Right lung (tissue), 5 donors: ENCODE data around the gene MEI4. TPM values are rescaled to one million over a fixed set of nuclear protein-coding genes. Genes with fewer than 3 reads are reported as not detected.
"Not testable (repeated sequence)": the region's sequence is repeated elsewhere in the genome, so short reads cannot be mapped to it uniquely, and the experiment has no call there.

Experiments used
- DNase-seq, 2 donors: peaks; one replicate each; pipeline ENCODE4 v3.0.0-alpha.2; 2013
- polyA plus RNA-seq, 5 donors: library from polyadenylated mRNA; unstranded; fragments of 120-200 nt; gene quantifications; one replicate each; pipeline versions ENCODE4 v1.2.1 to v1.2.3, GENCODE V29; 2013; ENCODE audit warnings: inconsistent platforms in 1 of 5, low replicate concordance in 1 of 5; ENCODE audit not compliant: insufficient read length in 5 of 5, insufficient read depth in 1 of 5

MEI4 gene
- polyA plus RNA-seq, 5 donors: 0.08 to 0.13 (median 0.10) TPM

DNA sequence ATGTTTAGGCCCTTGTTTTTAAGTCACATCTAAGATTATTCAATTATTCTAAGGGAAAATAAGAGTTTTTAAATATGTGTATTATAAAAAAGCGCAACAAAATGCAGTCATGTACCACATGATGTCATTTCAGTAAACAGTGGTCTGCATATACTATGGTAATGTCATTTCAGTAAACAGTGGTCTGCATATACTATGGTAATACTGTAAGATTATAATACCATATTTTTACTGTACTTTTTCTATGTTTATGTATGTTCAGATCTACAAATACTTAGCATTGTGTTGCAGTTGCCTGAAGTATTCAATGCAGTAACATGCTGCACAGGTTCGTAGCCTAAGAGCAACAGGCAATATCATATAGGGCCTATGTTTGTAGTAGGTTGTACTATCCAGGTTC, 21.4 kb downstream of the MEI4 start:
- DNase-seq: no peak

DNA sequence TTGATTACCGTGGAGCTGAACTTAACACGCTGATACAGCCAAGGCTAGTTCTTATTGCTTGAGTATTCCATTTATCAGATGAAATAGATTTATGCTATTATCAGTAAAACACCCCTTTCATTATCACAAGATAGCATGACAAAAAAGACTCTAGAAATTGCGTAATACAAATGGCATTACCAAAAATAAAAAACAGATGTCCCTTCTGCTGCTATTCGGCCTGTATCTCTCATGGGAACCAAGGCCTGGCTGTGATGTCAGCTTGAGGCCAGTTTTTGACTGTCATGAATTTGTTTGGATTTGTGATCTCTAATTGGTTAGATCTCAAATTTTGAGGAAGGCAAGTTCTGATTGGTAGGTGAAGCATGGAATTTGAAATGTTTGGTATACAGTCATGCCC, 25.2 kb downstream of the MEI4 start:
- no peak for DNase-seq

DNA sequence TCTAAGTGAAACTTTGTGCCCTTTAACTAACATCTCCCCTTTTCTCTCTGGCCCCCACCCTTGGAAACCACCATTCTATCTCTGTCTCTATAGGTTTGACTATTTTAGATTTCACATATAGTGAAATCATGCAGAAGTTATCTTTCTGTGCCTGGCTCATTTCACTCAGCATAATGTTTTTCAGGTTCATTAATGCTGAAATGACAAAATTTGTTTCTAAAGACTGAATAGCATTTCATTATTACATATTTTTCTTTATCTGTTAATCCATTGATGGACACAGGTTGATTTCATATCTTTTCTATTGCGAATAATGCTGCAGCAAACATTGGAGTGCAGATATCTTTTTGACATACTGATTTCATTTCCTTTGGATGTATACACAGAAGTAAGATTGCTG, 30.7 kb downstream of the MEI4 start:
- DNase-seq: no peak

DNA sequence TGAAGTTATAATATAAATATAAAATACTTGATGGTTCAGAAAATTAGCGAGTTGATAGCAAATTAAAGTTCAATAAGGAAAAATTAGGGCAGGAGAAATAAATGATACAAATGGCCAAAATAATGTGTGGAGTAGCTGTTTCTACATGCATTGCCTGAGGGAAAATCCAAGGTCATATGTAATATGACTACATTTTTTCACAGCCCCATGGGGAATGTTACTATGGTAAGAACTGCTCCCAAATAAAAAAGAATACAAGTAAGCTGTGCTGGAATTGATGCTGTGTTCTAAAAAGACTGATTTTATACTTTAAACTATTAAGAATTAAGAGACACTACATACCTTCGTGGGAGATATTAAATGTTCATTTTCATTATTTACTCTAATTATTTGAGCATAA, 34.1 kb downstream of the MEI4 start:
- no peak for DNase-seq

DNA sequence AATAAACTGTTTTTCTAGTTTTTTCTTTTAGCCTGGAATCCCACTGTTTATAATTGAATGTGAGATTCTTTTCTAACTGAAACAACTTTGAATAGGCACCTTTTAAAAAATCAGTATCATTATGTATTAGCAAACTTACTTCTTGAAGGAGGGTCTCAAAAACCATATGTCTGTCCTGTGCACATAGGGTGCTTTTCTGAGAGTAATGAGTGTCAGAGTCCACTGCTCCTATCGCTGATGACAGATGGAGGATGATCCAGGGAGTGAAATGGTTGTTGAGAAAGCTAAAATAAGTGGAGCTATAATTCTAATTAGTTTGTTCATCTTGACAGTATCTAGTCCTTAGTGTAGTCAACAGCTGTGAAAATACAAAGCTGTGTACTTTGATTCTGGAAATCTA, 35.8 kb downstream of the MEI4 start:
- DNase-seq: no peak

DNA sequence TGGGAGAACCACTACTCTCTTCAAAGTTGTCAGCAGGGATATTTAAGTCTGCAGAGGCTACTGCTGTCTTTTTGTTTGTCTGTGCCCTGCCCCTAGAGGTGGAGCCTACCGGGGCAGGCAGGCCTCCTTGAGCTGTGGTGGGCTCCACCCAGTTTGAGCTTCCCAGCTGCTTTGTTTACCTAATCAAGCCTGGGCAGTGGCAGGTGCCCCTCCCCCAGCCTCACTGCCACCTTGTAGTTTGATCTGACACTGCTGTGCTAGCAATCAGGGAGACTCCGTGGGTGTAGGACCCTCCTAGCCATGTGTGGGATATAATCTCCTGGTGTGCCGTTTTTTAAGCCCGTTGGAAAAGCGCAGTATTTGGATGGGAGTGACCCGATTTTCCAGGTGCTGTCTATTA, 47.3 kb downstream of the MEI4 start:
- DNase-seq: not testable (repeated sequence)

DNA sequence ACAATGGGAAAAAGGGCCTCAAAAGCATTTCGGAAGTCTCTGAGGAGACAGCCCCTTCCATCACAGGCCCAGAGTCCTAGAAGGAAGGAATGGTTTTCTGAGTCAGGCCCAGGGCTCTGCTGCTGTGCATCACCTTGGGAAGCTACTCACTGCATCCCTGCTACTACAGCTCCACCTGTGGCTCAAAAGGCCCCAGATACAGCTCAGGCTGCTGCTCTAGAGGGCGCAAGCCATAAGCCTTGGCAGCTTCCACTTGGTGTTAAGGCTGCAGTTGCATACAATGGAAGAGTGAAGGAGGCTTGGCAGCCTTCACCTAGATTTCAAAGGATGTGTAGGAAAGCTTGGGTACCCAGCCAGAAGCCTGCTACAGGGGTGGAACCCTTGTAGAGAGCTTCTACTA, 54.8 kb downstream of the MEI4 start:
- DNase-seq: no peak

DNA sequence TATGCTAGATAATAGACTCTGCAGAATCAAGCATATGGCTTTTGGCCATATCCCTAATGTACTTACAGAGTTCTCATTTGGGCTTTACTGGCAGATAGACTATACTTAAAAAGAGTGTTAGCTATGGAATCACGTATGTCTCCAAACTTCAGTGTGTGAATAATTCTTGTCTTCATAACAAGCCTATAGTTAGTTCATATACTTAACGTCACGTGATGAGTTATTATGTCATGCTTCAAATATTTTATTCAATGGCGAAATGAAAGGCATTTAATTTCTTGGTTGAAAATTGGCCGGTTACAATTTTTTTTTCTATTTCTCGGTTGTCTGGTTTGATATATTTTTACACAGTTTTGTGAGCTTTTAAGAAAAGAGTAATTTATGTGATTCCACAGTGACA, 62.7 kb downstream of the MEI4 start:
- no peak for DNase-seq

DNA sequence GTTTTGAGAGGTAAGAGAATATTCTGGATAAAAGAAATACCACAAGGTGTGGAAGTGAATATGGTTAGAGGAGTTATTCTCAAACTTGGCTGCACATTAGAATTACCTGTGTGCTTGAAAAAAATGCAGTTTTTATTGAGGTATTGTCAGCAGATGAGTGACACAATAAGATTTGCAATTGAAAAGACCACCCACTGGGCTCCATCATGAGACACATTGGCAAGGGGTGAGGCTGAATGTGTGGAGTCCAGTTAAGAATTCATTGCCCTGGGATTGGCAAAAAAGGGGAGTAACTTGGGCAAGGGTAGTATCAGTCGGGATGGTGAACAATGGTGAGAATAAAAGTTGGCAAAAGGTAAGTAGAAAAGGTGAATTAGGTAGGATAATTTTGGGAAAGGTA, 63.5 kb downstream of the MEI4 start:
- DNase-seq: no peak

DNA sequence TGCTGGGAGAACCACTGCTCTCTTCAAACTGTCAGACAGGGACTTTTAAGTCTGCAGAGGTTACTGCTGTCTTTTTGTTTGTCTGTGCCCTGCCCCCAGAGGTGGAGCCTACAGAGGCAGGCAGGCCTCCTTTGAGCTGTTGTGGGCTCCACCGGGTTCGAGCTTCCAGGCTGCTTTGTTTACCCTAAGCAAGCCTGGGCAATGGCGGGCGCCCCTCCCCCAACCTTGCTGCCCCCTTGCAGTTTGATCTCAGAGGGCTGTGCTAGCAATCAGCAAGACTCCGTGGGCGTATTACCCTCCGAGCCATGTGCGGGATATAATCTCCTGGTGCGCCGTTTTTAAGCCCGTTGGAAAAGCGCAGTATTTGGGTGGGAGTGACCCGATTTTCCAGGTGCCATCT, 83.2 kb downstream of the MEI4 start:
- DNase-seq: not testable (repeated sequence)

DNA sequence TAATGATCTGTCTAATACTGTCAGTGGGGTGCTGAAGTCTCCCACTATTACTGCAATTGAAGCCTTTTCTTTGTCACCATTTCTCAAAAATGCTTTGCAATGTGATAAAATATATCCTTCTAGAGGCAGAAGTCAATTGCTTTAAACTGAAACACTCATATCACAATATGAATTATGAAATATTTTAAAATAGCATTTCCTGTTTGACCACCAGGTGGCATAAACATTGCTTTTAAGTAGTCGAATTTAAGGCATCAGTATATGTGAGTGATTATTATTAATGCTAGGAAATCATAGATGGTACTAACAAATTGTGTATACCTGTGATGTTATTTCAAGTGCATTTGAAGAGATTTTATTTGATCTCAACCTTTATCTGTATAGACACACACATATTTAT, 87.5 kb downstream of the MEI4 start:
- DNase-seq: no peak

DNA sequence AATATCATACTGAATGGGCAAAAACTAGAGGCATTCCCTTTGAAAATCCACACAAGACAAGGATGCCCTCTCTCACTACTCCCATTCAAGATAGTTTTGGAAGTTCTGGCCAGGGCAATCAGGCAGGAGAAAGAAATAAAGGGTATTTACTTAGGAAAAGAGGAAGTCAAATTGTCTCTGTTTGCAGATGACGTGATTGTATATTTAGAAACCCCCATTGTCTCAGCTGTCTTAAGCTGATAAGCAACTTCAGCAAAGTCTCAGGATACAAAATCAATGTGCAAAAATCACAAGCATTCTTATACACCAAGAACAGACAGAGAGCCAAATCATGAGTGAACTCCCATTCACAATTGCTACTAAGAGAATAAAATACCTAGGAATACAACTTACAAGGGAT, 99.3 kb downstream of the MEI4 start:
- not testable (repeated sequence) for DNase-seq

DNA sequence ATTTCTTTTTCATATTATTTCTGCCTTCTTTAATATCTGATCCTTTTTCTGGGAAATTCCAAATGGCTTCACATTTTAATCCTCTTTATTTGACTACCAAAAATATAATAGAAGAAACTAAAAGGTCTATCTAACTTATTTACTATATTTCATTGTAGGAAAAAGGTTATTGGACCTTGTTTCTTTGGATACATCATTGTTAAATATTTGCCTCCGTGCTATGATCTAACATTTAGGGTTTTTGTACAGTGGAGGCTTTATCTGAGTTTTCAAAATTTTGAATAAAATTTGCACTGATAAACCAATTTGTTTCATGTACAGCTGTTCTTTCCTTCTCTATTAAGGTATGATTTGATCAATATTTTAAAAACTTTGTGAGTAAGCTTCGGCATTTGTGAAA, 109.5 kb downstream of the MEI4 start:
- DNase-seq: no peak

DNA sequence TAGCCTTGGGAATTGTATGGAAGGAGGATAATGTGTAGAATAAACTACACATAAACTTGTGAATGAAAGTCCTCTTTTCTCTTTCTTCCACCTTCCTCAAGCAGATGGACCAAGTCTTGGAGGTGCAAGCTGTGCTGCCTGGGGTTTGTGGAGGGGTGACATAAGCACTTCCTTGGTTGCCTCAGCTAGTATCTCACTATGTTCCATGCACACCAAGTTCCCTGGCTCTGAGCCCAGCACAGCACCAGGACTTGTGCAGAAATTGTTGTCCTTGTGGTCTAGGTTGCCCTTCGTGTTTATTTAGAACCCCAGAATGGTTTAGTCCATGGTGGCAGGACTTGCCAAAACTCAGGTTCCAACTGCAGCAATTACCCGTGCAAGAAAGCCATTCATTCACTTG, 110.3 kb downstream of the MEI4 start:
- no peak for DNase-seq

DNA sequence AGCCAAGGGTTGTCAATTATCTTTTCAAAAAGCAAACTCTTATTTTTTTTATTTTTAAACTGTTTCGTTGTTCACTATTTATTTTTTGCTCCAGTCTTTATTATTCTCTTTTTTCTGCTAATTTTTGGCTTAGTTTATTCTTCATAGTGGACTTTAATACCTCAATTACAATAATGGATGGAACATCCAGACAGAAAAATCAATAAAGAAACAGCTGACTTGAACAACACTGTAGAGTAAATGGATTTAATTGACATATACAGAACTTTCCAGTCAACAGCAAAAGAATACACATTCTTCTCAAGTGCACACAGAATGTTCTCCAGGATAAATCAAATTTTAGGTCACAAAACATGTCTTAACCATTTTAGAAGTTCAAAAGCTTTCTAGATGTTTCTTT, 111.5 kb downstream of the MEI4 start:
- no peak for DNase-seq

DNA sequence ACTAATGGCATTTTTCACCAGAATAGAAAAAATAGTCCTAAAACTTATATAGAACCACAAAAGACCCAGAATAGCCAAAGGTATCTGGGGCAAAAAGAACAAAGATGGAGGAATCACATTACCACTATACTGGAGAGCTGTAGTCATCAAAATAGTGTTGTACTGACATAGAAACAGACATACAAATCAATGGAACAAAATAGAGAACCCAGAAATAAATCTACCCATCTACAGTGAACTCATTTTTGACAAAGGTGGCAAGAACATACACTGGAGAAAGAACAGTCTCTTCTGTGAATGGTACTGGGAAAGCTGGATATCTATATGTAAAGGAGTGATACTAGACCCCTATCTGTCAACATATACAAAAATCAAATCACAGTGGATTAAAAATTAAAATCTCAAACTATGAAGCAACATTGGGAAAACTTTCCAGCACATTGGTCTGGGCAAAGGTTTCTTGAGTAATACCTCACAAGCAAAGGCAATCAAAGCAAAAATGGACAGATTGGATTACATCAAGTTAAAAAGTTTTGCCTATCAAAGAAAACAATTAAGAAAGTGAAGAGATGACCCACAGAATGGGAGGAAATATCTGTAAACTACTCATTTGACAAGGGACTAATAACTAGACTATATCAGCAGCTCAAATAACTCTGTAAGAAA, 120.5 kb downstream of the MEI4 start:
- no peak for DNase-seq

DNA sequence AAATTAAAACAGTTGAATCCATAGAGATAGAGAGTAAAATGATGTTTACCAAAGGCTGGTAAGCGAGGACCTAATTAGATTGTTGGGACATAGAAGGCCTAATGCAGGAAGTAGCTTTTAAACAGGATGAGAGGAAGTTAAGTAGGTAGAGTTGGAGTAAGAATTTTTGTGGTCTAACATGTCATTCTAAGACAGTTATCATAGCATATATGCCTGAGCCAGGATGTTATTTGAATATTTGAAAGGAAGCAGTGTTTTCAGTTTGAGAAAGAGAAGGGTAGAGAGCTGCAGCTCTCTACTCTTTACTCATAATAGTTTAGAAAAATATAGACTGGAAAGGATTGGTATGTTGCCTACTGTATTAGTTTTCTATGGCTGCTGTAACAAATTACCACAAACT, 121.6 kb downstream of the MEI4 start:
- DNase-seq: no peak

DNA sequence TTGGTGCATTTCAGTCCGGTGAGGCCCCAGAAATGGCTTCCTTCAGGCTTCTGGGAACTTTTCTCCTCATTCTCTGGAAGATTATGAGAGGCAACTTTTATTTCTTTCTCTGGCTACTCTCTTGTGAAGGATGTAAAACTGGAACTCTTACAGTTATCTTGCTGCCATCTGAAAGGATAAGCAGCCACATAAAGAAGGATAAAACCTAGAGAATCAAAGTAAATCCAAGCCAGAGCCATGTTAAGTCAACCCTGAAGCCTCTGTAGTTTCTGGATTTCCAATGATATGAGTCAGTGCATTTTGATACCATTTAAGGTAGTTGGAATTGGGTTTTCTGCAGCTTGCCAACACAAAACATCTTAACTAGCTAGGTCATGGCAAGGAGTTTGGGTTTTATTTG, 123.6 kb downstream of the MEI4 start:
- no peak for DNase-seq

DNA sequence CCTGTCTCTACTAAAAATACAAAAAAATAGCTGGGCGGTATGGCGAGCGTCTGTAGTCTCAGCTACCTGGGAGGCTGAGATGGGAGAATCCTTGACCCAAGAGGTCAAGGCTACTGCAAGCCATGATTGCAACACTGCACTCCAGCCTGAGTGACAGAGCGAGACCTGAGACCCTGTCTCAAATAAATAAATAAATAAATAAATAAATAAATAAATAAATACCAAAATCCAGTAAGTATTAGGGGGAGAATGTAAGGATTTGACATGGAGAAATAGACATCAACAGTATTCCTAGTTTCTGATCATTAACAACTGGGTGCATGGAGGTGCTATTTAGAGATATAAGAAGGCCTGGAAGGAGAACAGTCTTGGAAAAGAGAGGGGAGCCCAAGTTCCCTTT, 125.7 kb downstream of the MEI4 start:
- DNase-seq: no peak

DNA sequence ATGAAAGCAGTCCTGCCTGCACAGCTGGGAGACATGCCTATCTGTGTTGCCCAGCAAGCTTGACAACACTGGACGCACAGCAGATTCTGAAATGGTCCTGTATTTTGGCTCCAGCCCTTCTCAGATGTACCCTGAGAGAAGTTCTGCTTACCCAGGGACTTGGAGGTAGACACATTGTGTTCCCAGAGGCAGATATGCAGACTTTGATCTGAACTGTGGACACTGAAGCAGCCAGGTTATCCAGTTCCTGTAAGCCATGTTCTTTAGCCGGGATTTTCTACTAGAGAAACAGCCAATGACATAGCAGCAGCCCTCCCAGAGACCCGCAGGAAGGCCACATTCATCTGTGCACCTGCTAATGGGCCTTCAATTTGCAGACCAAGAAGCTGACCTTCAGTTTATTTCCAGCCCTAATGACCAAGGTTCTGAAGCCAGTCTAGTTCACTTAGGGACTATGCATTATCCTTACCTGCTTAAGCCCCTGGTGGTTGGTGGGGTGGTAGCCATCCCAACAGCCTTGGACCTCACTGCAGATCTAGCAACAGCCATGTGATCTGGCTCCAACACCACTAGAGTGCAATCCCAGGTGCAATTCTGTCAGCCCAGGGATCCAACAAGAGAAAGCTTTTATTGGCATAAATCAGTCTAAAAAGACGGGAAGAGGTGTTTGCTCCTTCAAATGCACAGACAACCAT, 134.2 kb downstream of the MEI4 start:
- DNase-seq: no peak

DNA sequence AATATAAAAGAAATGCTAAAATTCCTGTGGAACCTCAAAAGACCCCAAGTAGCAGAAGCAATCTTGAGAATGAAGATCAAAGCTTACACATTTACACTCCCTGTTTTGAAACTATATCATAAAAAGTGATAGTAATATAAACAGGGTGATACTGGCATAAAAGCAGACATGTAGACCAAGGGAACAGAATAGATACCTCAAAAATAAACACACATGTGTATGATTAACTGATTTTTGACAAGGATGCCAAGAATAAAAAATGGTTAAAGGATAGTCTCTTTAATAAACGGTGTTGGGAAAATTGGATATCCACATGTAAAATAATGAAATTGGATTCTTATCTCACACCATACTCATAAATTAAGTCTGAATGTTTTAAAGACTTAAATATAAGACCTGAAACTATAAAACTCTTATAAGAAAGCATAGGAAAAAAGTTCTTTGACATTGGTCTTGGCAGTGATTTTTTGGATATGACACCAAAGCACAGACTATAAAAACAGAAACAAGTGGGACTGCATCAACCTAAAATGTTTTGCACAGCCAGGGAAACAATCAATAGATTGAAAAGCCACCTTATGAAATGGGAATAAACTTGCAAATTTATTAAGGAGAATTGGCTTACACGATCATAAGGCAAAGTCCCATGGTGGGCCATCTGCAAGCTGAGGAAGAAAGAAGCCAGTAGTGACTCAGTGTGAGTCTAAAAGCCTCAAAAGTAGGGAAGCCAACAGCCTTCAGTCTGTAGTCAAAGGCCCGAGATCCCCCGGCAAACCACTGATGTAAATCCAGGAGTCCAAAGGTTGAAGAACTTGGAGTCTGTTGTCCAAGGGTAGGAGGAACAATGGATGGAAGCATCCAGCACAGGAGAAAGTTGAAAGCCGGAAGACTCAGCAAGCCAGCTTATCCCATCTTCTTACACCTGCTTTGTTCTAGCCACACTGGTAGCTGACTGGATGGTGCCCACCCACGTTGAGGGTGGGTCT, 144.3 kb downstream of the MEI4 start:
- no peak for DNase-seq

DNA sequence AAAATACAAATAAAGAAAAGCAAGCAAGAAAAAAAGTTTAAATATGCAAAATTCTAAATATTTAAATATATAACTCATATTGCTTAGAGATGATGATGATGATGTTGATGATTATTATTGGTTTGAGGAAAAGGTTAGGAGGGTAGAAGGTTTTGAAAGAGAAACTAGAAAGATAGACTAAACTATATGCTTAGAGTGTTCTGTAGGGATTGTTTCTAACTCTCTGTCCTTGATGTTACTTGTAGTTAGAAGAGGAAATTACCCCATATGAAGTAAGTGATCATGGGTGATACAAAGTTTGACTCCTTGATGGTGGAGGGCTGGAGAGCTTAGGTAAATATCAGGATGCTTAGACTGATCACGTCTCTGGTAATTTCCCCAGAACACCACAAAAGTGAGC, 159.5 kb downstream of the MEI4 start:
- no peak for DNase-seq

DNA sequence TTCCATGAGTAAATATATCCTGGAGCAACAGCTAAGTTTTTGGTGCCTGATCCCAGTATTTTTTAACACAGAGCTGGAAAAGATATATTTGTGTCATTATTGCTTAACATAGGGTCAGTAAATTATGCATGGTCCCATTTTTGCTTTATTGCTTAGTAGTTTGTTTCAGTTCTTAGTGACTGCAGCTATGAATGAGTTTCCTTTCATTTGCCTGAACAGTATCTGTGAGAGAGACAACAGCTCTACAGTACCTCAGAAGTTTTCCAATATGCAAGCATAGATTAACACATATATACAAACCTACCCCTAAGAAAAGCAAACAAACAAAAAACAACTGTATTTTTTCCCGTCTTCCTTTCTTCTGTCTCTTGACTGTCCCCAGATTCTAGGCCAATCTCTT, 160.3 kb downstream of the MEI4 start:
- DNase-seq: no peak
